OCI-LY7 (cell line): Measurements from ENCODE around the gene CIT. TPM values are rescaled to one million over a fixed set of nuclear protein-coding genes. Genes with fewer than 3 reads are reported as not detected.

Experiments
- BruUV-seq: library from RNA; stranded (reverse); fragments of 400-500 nt; replicated peaks from 2 replicates; lab custom pipeline; 2021; lab: Mats Ljungman, UMichigan
- CTCF ChIA-PET: fragments of 300-600 bp; sonication (Branson Sonifier 250); formaldehyde crosslinking; loops from one replicate; lab custom pipeline; 2022; ENCODE audit warnings: antibody characterized with exemption; ENCODE audit not compliant: unreplicated experiment; lab: Charles Lee
- POLR2A ChIA-PET: fragments of 300-600 bp; sonication (Branson Sonifier 250); formaldehyde crosslinking; loops from one replicate; lab custom pipeline; 2022; ENCODE audit warnings: antibody characterized with exemption; lab: Charles Lee
- DNase-seq: peaks from one replicate; pipeline ENCODE4 v3.0.0-alpha.2; 2015; ENCODE audit warnings: low spot score
- H2AFZ ChIP-seq: fragments of 200-600 bp; sonication (generic), shearing (Covaris generic); 2 replicates; pipeline ENCODE4 v1.6.1; 2014; ENCODE audit warnings: mild to moderate bottlenecking, antibody characterized with exemption, low read length, moderate library complexity
- H3K27ac ChIP-seq: fragments of 200-600 bp; sonication (generic); 2 replicates; pipeline ENCODE4 v1.5.1; 2014; ENCODE audit warnings: mixed run types, low read depth, mild to moderate bottlenecking, moderate library complexity, low read length, inconsistent platforms; ENCODE audit not compliant: poor library complexity, severe bottlenecking
- H3K36me3 ChIP-seq: fragments of 200-600 bp; sonication (generic); 2 replicates; pipeline ENCODE4 v1.6.1; 2014; ENCODE audit warnings: mild to moderate bottlenecking, antibody characterized with exemption, low read length, moderate library complexity, mixed read lengths; ENCODE audit not compliant: insufficient read depth
- H3K4me1 ChIP-seq: fragments of 200-600 bp; sonication (generic); 2 replicates; pipeline ENCODE4 v1.5.1; 2014; ENCODE audit warnings: mild to moderate bottlenecking, low read length; ENCODE audit not compliant: insufficient read depth, poor library complexity, severe bottlenecking
- H3K4me2 ChIP-seq: fragments of 200-600 bp; sonication (generic); 2 replicates; pipeline ENCODE4 v1.6.1; 2014; ENCODE audit warnings: mild to moderate bottlenecking, low read length
- H3K4me3 ChIP-seq: fragments of 200-600 bp; sonication (generic); 2 replicates; pipeline ENCODE4 v1.5.1; 2014; ENCODE audit warnings: mild to moderate bottlenecking, low read depth, low read length; ENCODE audit not compliant: poor library complexity, severe bottlenecking
- H3K79me2 ChIP-seq: fragments of 200-600 bp; sonication (generic); 2 replicates; pipeline ENCODE4 v1.6.1; 2016; ENCODE audit warnings: low read depth, mild to moderate bottlenecking, low read length, moderate library complexity, mixed read lengths; ENCODE audit not compliant: insufficient read depth
- H3K9me2 ChIP-seq: fragments of 200-600 bp; sonication (generic); 2 replicates; pipeline ENCODE4 v1.6.1; 2016; ENCODE audit warnings: mild to moderate bottlenecking, low read length, mixed read lengths; ENCODE audit not compliant: insufficient read depth
- H3K9me3 ChIP-seq: fragments of 200-600 bp; sonication (generic); 2 replicates; pipeline ENCODE4 v1.6.1; 2014; ENCODE audit warnings: mild to moderate bottlenecking, mixed run types, low read length, mixed read lengths
- H4K20me1 ChIP-seq: fragments of 200-600 bp; sonication (generic); 2 replicates; pipeline ENCODE4 v1.6.1; 2014; ENCODE audit warnings: mild to moderate bottlenecking, antibody characterized with exemption, low read length, moderate library complexity, mixed read lengths; ENCODE audit not compliant: insufficient read depth
- CTCF ChIP-seq: fragments of 200-600 bp; sonication (generic); conservative IDR thresholded peaks from 2 replicates; pipeline ENCODE4 v1.5.1; 2014; ENCODE audit warnings: mild to moderate bottlenecking, antibody characterized with exemption, low read length, moderate library complexity, mixed read lengths
- EZH2phosphoT487 ChIP-seq: fragments of 200-600 bp; sonication (generic); IDR thresholded peaks from 2 replicates; pipeline ENCODE4 v1.6.1; 2018; ENCODE audit warnings: low read depth, borderline replicate concordance, mild to moderate bottlenecking, mixed run types, antibody characterized with exemption, low read length, moderate library complexity, mixed read lengths
- intact Hi-C: fragments of 100-400 bp; cut with micrococcal nuclease; formaldehyde crosslinking; loops from one replicate; pipeline ENCODE4 v1.10.0; 2022; ENCODE audit not compliant: unreplicated experiment
- total RNA-seq, 2 experiments: library from RNA; depleted of rRNA in 1 of 2; stranded (reverse); fragments of >200 nt in 1 of 2; shearing (Covaris generic) in 1 of 2; gene quantifications; 2 replicates each; pipeline ENCODE4 v1.2.3, GENCODE V29; 2014 to 2022

Gene CIT
- total RNA-seq, 2 experiments from 2014 or later, result 33.4 to 90.1 TPM

GRCh38 chr12:119676573-119676972 is 200.5 kb downstream of the CIT start:
- H3K4me2 ChIP-seq, result no peak overlapping the region
- no peak for DNase-seq
- H2AFZ ChIP-seq, result no peak overlapping the region
- ChIA-PET POLR2A (interaction anchor here (0.6 kb wide), 1 partner anchor 22 kb away, joined by 4 read pairs; no protein-coding TSS in a partner anchor), CTCF (no interaction called here)
- H3K4me3 ChIP-seq, result no peak overlapping the region
- TF ChIP-seq EZH2phosphoT487 (no peak), CTCF (0 out of 2 replicates have a peak, but pooled peaks have one; percentile 22)
- no peaks in the 10 kb centered on the region for H3K9me2 ChIP-seq
- no peaks in the 10 kb centered on the region for H3K9me3 ChIP-seq
- no peak overlapping the region for H3K27ac ChIP-seq
- peaks cover 2% of the 10 kb centered on the region; the same call in 1 of the 2 replicates for H3K79me2 ChIP-seq
- no peaks in the 10 kb centered on the region for H4K20me1 ChIP-seq
- intact Hi-C loops, result no loop called here
- peaks cover 3% of the 10 kb centered on the region for H3K4me1 ChIP-seq
- peaks cover 100% of the 10 kb centered on the region for H3K36me3 ChIP-seq
- no TSS peak for BruUV-seq

DNA sequence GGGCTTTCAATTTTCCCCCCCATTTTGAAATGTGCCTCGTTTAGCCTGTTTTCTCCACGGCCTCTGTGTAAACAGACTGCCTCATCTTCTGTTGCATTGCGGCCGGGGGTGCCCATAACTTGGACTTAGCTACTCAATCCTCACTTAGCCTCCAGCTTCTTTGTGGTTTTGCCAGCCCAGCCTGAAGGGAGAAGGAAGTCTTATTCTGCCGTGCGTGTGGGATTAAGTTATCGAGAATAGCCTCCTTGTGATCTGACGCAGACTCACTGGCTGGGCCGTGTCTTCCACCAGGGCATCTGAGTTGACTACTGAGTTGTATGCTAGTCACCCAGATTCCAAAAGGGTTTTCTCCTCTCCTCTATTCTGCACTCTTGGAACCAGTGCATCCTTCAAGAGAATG is 201.1 kb downstream of the CIT start:
- Histone ChIP-seq H3K36me3 (peaks cover 100% of the 10 kb centered on the region), H3K9me2 (no peaks in the 10 kb centered on the region), H3K4me1 (peaks cover under 1% of the 10 kb centered on the region), H3K4me3 (no peak overlapping the region), H3K79me2 (peaks cover 6% of the 10 kb centered on the region; the same call in 1 of the 2 replicates), H3K4me2 (no peak overlapping the region), H2AFZ (no peak overlapping the region), H4K20me1 (no peaks in the 10 kb centered on the region), H3K27ac (no peak overlapping the region), H3K9me3 (no peaks in the 10 kb centered on the region)
- CTCF ChIA-PET, result no interaction called here
- intact Hi-C loops, result no loop called here
- no TSS peak for BruUV-seq
- DNase-seq, result no peak
- no peak for TF ChIP-seq EZH2phosphoT487
- no peak for TF ChIP-seq CTCF
- POLR2A ChIA-PET, result interaction anchor here (0.5 to 0.6 kb wide), 3 partner anchors 15 to 174 kb away, joined by 3 to 4 read pairs (median 3); no protein-coding TSS in a partner anchor

DNA sequence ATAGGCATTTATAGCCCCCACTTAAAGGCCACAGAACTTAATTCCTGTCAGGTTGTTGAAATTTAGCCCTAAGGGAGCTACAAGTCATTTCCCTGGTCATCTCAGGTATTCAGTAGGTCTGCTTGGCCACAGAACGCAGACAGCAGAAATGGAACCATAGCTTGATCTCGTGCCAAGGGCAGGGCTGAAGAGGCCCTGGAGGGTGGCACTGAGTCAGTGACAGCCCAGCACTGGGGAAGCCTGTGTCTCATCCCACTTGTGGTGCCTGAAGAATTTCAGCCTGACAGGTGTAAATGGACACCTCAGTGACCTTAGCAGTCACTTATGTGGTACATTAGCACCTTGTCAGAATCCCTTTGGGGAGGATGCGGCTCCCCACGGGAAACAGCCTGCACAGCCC is 202.6 kb downstream of the CIT start:
- no TSS peak for BruUV-seq
- Histone ChIP-seq H4K20me1 (no peaks in the 10 kb centered on the region), H3K9me3 (no peaks in the 10 kb centered on the region), H3K4me1 (peaks cover 15% of the 10 kb centered on the region), H2AFZ (no peak overlapping the region), H3K4me2 (no peak overlapping the region), H3K4me3 (no peak overlapping the region), H3K27ac (no peak overlapping the region), H3K9me2 (no peaks in the 10 kb centered on the region), H3K36me3 (peaks cover 100% of the 10 kb centered on the region), H3K79me2 (peaks cover 21% of the 10 kb centered on the region; the same call in 1 of the 2 replicates)
- intact Hi-C loops, result no loop called here
- no peak for DNase-seq
- no peak for TF ChIP-seq CTCF
- TF ChIP-seq EZH2phosphoT487, result no peak
- ChIA-PET CTCF (no interaction called here), POLR2A (no interaction called here)
